Heart left ventricle (tissue), 13 donors: Measurements from ENCODE around the gene PAX6.

Source experiments
- CTCF ChIP-seq, 12 donors: fragments of 200-600 bp; sonication (generic) in 4 of 12; IDR thresholded peaks; one replicate each; pipeline versions ENCODE4 v1.5.0 to v1.8.0; 2018 to 2022; ENCODE audit warnings: antibody characterized with exemption in 12 of 12, mild to moderate bottlenecking in 5 of 12
- POLR2A ChIP-seq, 2 donors: fragments of 450-650 bp; IDR thresholded peaks; one replicate each; pipeline ENCODE4 v1.6.1; 2017; ENCODE audit warnings: antibody characterized with exemption in 2 of 2, mild to moderate bottlenecking in 2 of 2, moderate library complexity in 2 of 2
- donor health status: ischemic (EF 13 %, LVEDD 7.1; RV severe dilation, severe dysfunction).
- donor health status: DM: no; HTN: yes; CAD: no.
- donor health status: DM: no; HTN: no; CAD: no.
- donor health status: ischemic (EF 25% LVEDD 6.9; RV normal size, moderate dysfunction).
- donor health status: ischemic (EF 25% LVEDD 5.7; RV mildly dilated, moderate dysfunction).
- donor health status: ischemic (EF 35%, LVEDD 5.7; RV mildly dilated, moderate dysfunction).
- donor health status: nonischemic (EF 11% LVEDD 7.7; RV severe dilation, severe dysfunction).
- donor health status: DM: yes; HTN: yes; CAD: no.
- donor health status: PGD.
- donor health status: ischemic (EF 29% LVEDD 5.4; RV normal size, mild dysfunction).
- donor health status: nonischemic (EF 23%, LVEDD 6.1; RV moderate dilation, normal function).

- TF ChIP-seq CTCF (IDR thresholded peaks at IDR 0.05): no peak
- TF ChIP-seq POLR2A (IDR thresholded peaks at IDR 0.05): no peak
Measured at GRCh38 chr11:31779374-31779791, 31.7 kb downstream of the PAX6 start.
